Testis (tissue), 2 donors: ENCODE measurements around the gene GFRA1.

Experiments
- CTCF ChIP-seq, 3 experiments: fragments of 450-650 bp in 2 of 3; fragments of 200-600 bp in 1 of 3; sonication (generic) in 1 of 3; IDR thresholded peaks; one replicate each; pipeline ENCODE4 v1.5.1; 2016 to 2019; ENCODE audit warnings: antibody characterized with exemption in 3 of 3, mild to moderate bottlenecking in 2 of 3, moderate library complexity in 1 of 3
- POLR2A ChIP-seq: fragments of 450-650 bp; IDR thresholded peaks from one replicate; pipeline ENCODE4 v1.6.1; 2017; ENCODE audit warnings: antibody characterized with exemption, mild to moderate bottlenecking, moderate library complexity

DNA sequence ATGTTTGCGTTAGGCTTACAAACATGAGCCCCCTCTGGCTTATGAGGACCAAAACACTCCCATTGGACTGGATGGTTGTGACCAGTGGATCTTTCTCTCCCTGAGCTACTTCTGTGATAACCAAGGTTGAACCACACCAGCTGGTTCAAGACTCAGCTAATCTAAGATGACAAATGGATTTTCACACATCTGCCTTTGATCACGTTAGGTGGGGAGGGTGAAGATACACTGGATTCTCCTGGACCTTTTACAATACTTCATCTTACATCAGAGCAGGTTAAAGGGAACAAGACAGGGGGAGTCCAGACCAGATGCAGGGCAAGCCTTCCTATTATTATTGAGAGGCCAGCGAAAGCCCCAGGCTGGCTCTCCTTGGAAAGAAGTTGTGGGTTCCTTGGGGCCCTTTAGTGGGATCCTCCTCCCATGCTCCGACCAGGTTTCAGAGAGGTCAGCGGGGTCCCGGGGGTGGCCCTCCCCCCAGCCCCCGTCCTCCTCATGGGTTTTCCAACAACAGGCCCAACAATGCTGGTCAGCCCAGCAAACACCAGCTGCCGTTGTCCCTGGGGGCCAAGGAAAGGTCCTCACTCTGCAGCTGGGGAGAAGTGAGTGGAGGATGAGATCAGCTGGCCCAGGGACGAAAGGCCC lies 2.8 kb downstream of the GFRA1 start:
- TF ChIP-seq CTCF (IDR thresholded peaks at IDR 0.05) (no peak), POLR2A (no peak)
